WERI-Rb-1 (cell line): Measurements from ENCODE around the gene PYCARD.

ENCODE experiments used
- DNase-seq: peaks from one replicate; pipeline ENCODE4 v3.0.0-alpha.2; 2020
- H3K27ac ChIP-seq: fragments of 250-450 bp; sonication (Bioruptor Pico); 2 replicates; pipeline ENCODE4 v1.5.1; 2020; ENCODE audit warnings: mild to moderate bottlenecking, moderate library complexity
- H3K27me3 ChIP-seq: fragments of 250-450 bp; sonication (Bioruptor Pico); 2 replicates; pipeline ENCODE4 v1.5.1; 2021; ENCODE audit warnings: mild to moderate bottlenecking, low read depth, moderate library complexity; ENCODE audit not compliant: insufficient read depth, severe bottlenecking
- H3K36me3 ChIP-seq: fragments of 250-450 bp; sonication (Bioruptor Pico); 2 replicates; pipeline ENCODE4 v1.5.1; 2020; ENCODE audit warnings: mild to moderate bottlenecking, moderate library complexity
- H3K4me3 ChIP-seq: 2 replicates; pipeline ENCODE4 v1.5.1; 2011; ENCODE audit warnings: low read depth, mild to moderate bottlenecking, control low read depth, low read length
- H3K9me3 ChIP-seq: fragments of 250-450 bp; sonication (Bioruptor Pico); 2 replicates; pipeline ENCODE4 v1.5.1; 2021; ENCODE audit warnings: mild to moderate bottlenecking, moderate library complexity; ENCODE audit not compliant: severe bottlenecking
- TF ChIP-seq, protein P1 (sequence below): IDR thresholded peaks from 2 replicates; pipeline ENCODE4 v1.5.1; 2011; ENCODE audit warnings: low read depth, mild to moderate bottlenecking, control low read depth, inconsistent platforms, low read length

Gene PYCARD

DNA sequence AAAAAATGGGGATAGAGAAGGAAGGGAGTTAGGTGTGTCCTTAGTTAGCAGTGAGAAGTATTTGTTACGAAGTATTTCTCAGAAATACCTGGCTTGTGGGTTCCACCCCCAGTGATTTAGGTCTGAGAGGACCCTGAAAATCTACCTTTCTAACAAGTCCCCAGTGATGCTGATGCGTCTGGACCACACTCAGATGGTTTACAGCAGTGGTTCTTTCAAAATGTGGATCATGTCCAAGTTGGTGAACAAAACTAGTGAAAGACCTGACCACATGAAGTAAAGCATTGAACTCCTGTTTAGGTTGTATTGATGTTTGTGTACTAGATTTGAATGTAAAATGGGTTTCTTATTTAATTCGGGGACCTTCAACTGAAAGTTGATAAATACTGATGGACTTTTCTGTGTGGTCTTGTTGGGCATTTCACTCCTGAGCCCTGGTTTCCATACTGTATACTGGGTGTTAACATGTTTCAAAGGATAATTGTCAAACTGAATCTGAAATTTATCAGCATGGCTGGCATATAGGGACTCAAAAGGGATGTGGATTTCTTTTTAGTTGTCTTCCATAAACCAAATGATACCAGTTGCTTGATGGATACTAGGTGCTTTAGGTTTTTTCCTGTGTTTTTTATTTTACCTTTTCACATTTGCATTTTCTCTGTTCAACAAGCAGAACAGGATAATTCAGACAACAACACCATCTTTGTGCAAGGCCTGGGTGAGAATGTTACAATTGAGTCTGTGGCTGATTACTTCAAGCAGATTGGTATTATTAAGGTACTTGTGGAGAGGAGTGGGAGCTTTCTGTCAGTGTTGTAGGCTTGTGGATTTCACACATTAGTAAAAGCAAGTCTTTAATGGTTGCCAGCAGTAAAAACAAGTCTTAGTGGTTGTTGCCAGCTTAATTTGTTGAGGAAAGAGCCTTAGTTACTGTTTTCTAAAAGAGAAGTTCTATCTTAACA is 13.8 kb downstream of the PYCARD start:
- Histone ChIP-seq H3K4me3 (no peak overlapping the region), H3K36me3 (peaks cover 99% of the 10 kb centered on the region), H3K9me3 (no peaks in the 10 kb centered on the region), H3K27me3 (no peaks in the 10 kb centered on the region), H3K27ac (no peak overlapping the region)
- TF ChIP-seq, protein P1, sequence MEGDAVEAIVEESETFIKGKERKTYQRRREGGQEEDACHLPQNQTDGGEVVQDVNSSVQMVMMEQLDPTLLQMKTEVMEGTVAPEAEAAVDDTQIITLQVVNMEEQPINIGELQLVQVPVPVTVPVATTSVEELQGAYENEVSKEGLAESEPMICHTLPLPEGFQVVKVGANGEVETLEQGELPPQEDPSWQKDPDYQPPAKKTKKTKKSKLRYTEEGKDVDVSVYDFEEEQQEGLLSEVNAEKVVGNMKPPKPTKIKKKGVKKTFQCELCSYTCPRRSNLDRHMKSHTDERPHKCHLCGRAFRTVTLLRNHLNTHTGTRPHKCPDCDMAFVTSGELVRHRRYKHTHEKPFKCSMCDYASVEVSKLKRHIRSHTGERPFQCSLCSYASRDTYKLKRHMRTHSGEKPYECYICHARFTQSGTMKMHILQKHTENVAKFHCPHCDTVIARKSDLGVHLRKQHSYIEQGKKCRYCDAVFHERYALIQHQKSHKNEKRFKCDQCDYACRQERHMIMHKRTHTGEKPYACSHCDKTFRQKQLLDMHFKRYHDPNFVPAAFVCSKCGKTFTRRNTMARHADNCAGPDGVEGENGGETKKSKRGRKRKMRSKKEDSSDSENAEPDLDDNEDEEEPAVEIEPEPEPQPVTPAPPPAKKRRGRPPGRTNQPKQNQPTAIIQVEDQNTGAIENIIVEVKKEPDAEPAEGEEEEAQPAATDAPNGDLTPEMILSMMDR, result no peak
- no peak for DNase-seq

DNA sequence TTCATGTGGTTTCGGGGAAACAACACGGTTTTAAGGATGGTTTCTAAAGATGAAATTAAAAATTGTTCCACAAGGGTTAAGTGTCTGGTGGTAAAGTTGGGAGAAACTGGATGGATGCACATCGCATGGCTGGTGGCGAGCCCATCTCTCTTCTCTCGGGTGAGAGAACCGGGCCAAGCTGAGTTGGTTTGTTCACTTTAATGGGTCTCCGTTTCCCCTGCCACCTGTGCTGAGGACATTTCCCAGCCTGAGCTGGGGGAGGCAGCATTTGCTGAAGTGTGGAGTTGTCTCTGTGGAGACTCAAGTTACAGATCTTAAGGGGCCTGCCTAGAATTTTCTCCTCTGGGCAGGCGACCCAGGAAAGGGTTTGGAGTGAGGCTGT is 14.8 kb downstream of the PYCARD start:
- TF ChIP-seq, protein P1, result no peak
- peaks cover 99% of the 10 kb centered on the region for H3K36me3 ChIP-seq

DNA sequence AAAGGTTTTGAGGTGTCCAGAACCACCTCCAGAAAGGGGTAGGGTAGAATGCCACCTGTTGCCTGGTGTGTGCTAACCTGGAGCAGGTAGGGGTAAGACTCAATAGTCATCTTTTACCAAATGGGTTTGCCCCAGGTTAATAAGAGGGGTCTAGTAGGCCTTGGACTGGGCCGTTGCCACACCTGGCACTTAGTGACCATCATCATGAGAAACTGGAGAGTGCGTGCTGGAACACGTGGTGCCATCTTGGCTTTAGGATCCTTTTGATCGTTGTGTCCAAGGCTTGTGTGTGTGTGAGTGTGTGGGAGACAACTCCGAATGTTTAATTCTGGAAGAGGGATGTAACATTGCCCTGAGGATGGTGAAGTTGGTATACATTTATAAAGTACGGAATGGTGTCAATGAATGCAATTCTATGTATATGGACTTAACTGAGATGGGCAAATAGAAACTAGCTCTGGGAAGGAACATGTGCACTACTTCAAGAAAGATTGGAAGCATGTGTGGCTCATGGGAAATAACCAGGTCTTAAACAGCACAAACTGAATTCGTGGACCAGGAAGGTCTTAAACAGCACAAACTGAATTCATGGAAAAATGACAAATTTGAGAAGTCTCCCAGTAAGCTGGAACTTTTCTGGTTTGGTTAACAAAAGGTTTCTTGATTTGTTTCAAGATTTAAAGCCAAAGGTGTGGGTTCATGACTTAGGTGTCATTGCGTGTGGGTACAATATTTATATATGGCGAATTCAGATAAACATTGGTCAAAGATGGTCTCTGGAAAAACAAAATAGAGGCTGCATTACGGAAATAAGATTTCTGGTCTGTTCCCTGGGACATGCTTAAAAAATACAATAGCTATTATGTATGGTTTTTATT is 15.4 kb downstream of the PYCARD start:
- Histone ChIP-seq H3K27me3 (no peaks in the 10 kb centered on the region), H3K36me3 (peaks cover 99% of the 10 kb centered on the region), H3K9me3 (no peaks in the 10 kb centered on the region), H3K4me3 (no peak overlapping the region), H3K27ac (no peak overlapping the region)
- no peak for DNase-seq
- TF ChIP-seq, protein P1, result no peak

More for the DNA sequence above, 14.8 kb downstream of the PYCARD start:
- Histone ChIP-seq H3K4me3 (no peak overlapping the region), H3K9me3 (no peaks in the 10 kb centered on the region), H3K27me3 (no peaks in the 10 kb centered on the region), H3K27ac (no peak overlapping the region)
- DNase-seq, result no peak

DNA sequence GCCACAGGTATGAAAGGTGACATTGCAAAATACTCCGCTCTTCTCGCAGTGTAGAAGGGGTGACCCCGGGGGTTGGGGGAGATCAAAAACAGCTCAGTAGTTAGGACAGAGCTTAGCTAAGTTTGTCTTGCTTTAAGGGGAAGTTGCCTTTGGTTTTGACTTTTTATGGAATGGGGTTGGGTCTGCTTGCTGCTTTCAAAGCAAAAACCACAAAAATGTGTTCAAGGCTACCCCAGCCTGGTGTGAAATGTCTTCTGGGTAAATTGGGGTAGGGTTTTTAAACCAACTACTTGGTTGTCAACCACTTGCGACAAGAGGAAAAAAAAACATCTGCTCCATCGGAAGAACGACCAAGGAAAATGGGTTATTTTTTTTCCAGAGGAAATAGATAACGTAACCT is 16.4 kb downstream of the PYCARD start:
- TF ChIP-seq, protein P1, result no peak
- DNase-seq, result no peak
- H3K27me3 ChIP-seq, result no peaks in the 10 kb centered on the region
- no peak overlapping the region for H3K27ac ChIP-seq
- H3K36me3 ChIP-seq, result peaks cover 99% of the 10 kb centered on the region
- H3K4me3 ChIP-seq, result no peak overlapping the region
- no peaks in the 10 kb centered on the region for H3K9me3 ChIP-seq

DNA sequence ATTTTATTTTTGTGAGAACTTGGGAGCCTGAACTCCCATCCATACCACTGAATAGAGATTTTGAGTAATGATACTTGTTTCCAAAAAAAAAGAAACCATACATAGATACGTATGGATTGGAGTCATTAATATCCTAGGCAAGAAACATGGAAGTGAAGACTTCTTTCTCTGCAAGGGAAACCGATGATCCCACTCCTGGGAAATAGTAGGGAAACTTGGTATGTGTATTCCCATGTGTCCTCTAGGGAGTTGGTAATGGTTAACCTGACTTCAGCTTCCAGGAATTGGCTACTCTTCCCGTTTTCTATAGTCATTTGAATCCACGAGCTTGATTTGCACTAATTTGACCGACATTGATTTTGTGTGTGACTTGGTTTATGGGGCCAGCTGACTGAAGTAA is 17.2 kb downstream of the PYCARD start:
- TF ChIP-seq, protein P1, result no peak
- H3K27ac ChIP-seq, result no peak overlapping the region
- H3K36me3 ChIP-seq, result peaks cover 99% of the 10 kb centered on the region
- H3K27me3 ChIP-seq, result no peaks in the 10 kb centered on the region
- DNase-seq, result no peak
- no peaks in the 10 kb centered on the region for H3K9me3 ChIP-seq
- H3K4me3 ChIP-seq, result no peak overlapping the region
